MCF 10A (cell line): ENCODE measurements around the gene NTM. TPM values are rescaled to one million over a fixed set of nuclear protein-coding genes. Genes with fewer than 3 reads are reported as not detected.

ENCODE experiments used
- BruUV-seq: library from RNA; stranded (reverse); fragments of 400-500 nt; replicated peaks from 2 replicates; lab custom pipeline; 2021; lab: Mats Ljungman, UMichigan
- CTCF ChIA-PET: fragments of 300-600 bp; sonication (Branson Sonifier 250); formaldehyde crosslinking; extraction: SDS; loops from one replicate; lab custom pipeline; 2021; ENCODE audit warnings: antibody characterized with exemption, inconsistent platforms; lab: Yijun Ruan, JAX
- POLR2A ChIA-PET: fragments of 300-600, 350-650 bp; sonication (Branson Sonifier 250); formaldehyde crosslinking; extraction: SDS; loops from one replicate; lab custom pipeline; 2020; ENCODE audit warnings: antibody characterized with exemption, inconsistent platforms; lab: Yijun Ruan, JAX
- DNase-seq: peaks from one replicate; pipeline ENCODE4 v3.0.0-alpha.2; 2018; ENCODE audit not compliant: unreplicated experiment
- H3K27ac Mint-ChIP-seq: one replicate; pipeline ENCODE4 v1.8.0; 2022; ENCODE audit warnings: mild to moderate bottlenecking, low read depth, mixed read lengths; ENCODE audit not compliant: unreplicated experiment
- H3K27me3 Mint-ChIP-seq: one replicate; pipeline ENCODE4 v1.8.0; 2022; ENCODE audit warnings: mixed read lengths; ENCODE audit not compliant: insufficient read depth, unreplicated experiment
- H3K36me3 Mint-ChIP-seq: one replicate; pipeline ENCODE4 v1.8.0; 2022; ENCODE audit warnings: mild to moderate bottlenecking, moderate library complexity, mixed read lengths; ENCODE audit not compliant: insufficient read depth, unreplicated experiment
- H3K4me1 Mint-ChIP-seq: one replicate; pipeline ENCODE4 v1.8.0; 2022; ENCODE audit warnings: mixed read lengths; ENCODE audit not compliant: insufficient read depth, unreplicated experiment
- H3K4me3 Mint-ChIP-seq: one replicate; pipeline ENCODE4 v1.8.0; 2022; ENCODE audit warnings: mild to moderate bottlenecking, moderate library complexity, mixed read lengths; ENCODE audit not compliant: unreplicated experiment
- H3K9me3 Mint-ChIP-seq: one replicate; pipeline ENCODE4 v1.8.0; 2022; ENCODE audit warnings: mixed read lengths; ENCODE audit not compliant: unreplicated experiment
- CTCF ChIP-seq: fragments of 200-600 bp; IDR thresholded peaks from one replicate; pipeline ENCODE4 v1.8.0; 2022; ENCODE audit warnings: antibody characterized with exemption, mild to moderate bottlenecking; ENCODE audit not compliant: unreplicated experiment
- intact Hi-C: fragments of 100-400 bp; cut with micrococcal nuclease; formaldehyde crosslinking; loops from 2 replicates; pipeline ENCODE4 v1.14.1; 2022
- total RNA-seq: library from RNA; stranded (reverse); gene quantifications from 2 replicates; pipeline ENCODE4 v1.2.3, GENCODE V29; 2022

The NTM gene
- total RNA-seq, 1 experiment from 2014 or later: not detected

- TF ChIP-seq CTCF: no peak
- ChIA-PET CTCF (interaction anchor here (0.6 kb wide), 2 partner anchors 18 to 205 kb away, joined by 3 to 4 read pairs; no protein-coding TSS in a partner anchor), POLR2A (no interaction called here)
- intact Hi-C loops: no loop called here
- peaks cover 33% of the 10 kb centered on the region for H3K9me3 Mint-ChIP-seq
- no peak for DNase-seq
- no peak overlapping the region for H3K4me3 Mint-ChIP-seq
- no peaks in the 10 kb centered on the region for H3K4me1 Mint-ChIP-seq
- no peaks in the 10 kb centered on the region for H3K36me3 Mint-ChIP-seq
- no TSS peak for BruUV-seq
- no peaks in the 10 kb centered on the region for H3K27me3 Mint-ChIP-seq
- H3K27ac Mint-ChIP-seq: no peak overlapping the region
Observed at GRCh38 chr11:132251061-132251460, 880.6 kb downstream of the NTM start.

- ChIA-PET POLR2A (no interaction called here), CTCF (no interaction called here)
- H3K27ac Mint-ChIP-seq: no peak overlapping the region
- intact Hi-C loops: no loop called here
- no peaks in the 10 kb centered on the region for H3K4me1 Mint-ChIP-seq
- no peak overlapping the region for H3K4me3 Mint-ChIP-seq
- H3K9me3 Mint-ChIP-seq: peaks cover 23% of the 10 kb centered on the region
- H3K36me3 Mint-ChIP-seq: no peaks in the 10 kb centered on the region
- no TSS peak for BruUV-seq
- DNase-seq: no peak
- TF ChIP-seq CTCF: no peak
- no peaks in the 10 kb centered on the region for H3K27me3 Mint-ChIP-seq
Observed at GRCh38 chr11:132253469-132254264, 883.3 kb downstream of the NTM start.

- Mint-ChIP-seq H3K9me3 (peaks cover 23% of the 10 kb centered on the region), H3K27ac (no peak overlapping the region), H3K27me3 (no peaks in the 10 kb centered on the region), H3K36me3 (no peaks in the 10 kb centered on the region), H3K4me3 (no peak overlapping the region), H3K4me1 (no peaks in the 10 kb centered on the region)
- BruUV-seq: no TSS peak
- intact Hi-C loops: no loop called here
- ChIA-PET CTCF (interaction anchor here (0.6 kb wide), 1 partner anchor 1229 kb away, joined by 4 read pairs; no protein-coding TSS in a partner anchor), POLR2A (no interaction called here)
- no peak for TF ChIP-seq CTCF
- DNase-seq: no peak
Observed at GRCh38 chr11:132254906-132255305, 884.5 kb downstream of the NTM start.

- Mint-ChIP-seq H3K27ac (no peak overlapping the region), H3K4me3 (no peak overlapping the region), H3K36me3 (no peaks in the 10 kb centered on the region), H3K9me3 (peaks cover 23% of the 10 kb centered on the region), H3K4me1 (no peaks in the 10 kb centered on the region), H3K27me3 (no peaks in the 10 kb centered on the region)
- no peak for DNase-seq
- ChIA-PET CTCF (no interaction called here), POLR2A (no interaction called here)
- intact Hi-C loops: no loop called here
- no peak for TF ChIP-seq CTCF
- no TSS peak for BruUV-seq
Observed at GRCh38 chr11:132256528-132257279, 886.3 kb downstream of the NTM start.
